ENCODE data around the gene CD82.

Gene CD82

GRCh38 chr11:44620328-44620725, 54.9 kb downstream of the CD82 start:
- peak; percentile 1 for DNase-seq

DNA sequence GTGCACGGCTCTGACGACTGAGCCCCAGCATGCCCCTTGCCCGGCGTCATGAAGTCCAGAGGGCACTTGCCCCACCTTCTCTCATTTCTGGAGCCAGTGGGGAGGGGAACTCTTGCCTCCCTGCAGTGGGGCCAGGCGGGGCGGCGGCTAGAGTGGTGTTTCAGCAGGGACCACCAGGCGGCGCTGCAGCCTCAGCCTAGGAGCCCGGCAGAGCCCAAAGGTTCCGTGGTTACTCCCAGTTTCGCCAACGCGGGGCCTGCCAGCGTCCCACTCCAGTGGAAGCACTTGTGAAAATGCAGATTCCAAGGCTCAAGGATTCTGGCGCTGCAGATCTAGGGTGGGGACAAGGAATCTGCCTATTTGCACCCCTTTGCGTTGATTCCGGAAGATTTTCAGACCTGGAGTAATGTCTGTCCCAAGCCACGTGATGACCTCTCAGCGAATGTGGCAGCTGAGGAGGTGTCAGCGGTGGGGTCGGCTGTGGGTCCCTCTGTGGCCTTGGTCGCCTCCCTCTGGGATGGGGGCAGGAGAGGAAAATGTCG, 55.7 kb downstream of the CD82 start:
- DNase-seq: peak; percentile 68

- peak; percentile 0 for DNase-seq
These were observed 56.3 kb downstream of the CD82 start for GRCh38 chr11:44621784-44622183.

- peak; percentile 1 for DNase-seq
These were observed 56.8 kb downstream of the CD82 start for GRCh38 chr11:44622190-44622650.

DNA sequence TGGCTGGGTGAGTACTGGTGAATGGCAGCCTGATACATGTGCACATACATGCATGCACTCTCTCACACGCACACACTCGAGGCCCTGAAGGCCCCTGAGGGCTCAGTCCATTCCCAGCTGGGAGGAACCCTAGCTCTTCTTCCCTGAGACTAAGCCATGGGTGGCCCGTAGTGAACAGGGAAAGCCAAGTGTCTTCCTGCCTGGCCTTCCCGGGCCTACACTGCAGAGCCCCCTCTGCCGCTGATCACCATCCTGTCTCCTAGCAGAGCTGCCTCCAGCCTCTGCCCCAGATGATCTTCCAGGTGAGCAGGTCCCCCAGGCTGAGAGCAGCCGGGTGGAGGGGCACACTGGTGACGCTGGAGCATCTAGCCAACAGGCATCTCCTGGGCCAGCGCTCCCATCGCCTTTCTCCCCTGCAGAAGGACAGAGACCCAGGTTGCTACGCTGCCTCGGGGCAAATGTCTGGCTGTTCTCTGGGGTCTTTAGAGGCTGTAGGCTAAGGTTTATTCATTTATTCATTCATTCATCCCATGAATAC, 57.3 kb downstream of the CD82 start:
- DNase-seq: no peak

DNA sequence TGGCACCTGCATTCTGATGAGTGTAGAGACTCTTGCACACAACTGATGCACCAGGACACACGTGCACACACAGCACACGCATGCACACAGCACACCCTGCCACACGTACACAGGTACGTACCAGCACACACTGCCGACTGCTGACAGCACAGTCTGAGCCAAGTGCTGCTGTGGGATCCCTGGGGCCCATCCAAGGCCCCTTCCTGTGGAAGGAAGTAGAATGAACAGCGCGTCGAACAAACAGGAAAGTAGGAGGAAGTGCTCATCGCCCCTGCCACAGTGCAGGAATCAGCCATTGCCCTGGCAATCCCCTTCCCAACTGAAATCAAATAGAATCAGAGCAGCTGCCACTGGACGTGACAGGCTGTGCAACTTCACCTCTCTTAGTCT, 57.9 kb downstream of the CD82 start:
- no peak for DNase-seq

DNA sequence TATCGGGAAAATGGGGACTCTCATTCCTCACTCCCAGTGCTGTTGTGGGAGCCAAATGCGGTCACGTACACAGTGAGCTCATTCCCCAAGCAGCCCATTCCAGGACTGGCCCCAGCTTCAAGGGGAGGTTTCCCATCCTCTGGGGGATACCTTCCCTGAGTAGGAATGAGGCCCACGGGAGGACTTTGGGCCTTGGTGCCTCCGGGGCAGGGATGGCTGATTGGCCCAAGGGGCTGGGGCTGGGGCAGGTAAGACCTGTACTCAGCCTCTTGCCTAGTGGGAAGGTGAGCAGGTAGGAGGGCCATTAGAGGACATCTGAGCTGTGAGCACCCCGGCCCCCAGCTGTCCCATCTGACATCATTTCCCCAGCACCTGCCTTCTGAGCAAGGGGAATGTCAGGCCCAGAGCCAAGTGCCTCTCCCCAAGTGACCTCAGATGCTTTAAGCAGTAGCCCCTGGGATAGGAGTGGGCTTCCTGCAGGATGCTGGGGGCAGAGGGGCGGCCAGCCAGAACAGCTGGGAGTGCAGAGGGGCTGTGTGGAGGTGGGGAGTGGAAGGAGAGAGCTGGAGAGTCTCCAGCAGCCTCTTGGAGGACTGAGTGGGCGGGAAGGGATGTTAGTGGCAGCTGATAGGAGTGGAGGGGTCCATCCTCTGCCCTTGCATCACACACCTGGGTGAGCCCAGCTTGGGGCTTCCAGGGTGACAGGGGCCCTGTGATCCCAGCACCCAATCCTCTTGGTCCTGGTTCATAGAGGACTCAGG, 58.4 kb downstream of the CD82 start:
- no peak for DNase-seq

DNA sequence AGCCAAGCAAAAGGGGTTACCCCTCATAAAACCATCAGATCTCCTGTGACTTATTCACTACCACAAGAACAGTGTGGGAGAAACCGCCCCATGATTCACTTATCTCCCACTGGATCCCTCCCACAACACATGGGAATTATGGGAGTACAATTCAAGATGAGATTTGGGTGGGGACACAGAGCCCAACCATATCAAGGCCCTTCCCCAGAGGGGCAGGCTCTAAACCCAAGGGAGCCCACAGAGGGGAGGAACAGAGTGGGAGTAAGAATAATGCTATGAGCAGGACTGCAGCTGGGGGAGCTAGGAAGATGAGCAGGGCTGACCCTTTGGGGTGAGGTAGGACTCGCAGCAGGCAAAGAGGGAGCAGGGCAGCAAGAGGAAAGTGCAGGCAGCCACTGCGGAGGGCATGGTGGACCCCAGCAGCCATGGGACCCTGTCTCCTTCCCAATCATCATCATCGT, 59.3 kb downstream of the CD82 start:
- no peak for DNase-seq

DNA sequence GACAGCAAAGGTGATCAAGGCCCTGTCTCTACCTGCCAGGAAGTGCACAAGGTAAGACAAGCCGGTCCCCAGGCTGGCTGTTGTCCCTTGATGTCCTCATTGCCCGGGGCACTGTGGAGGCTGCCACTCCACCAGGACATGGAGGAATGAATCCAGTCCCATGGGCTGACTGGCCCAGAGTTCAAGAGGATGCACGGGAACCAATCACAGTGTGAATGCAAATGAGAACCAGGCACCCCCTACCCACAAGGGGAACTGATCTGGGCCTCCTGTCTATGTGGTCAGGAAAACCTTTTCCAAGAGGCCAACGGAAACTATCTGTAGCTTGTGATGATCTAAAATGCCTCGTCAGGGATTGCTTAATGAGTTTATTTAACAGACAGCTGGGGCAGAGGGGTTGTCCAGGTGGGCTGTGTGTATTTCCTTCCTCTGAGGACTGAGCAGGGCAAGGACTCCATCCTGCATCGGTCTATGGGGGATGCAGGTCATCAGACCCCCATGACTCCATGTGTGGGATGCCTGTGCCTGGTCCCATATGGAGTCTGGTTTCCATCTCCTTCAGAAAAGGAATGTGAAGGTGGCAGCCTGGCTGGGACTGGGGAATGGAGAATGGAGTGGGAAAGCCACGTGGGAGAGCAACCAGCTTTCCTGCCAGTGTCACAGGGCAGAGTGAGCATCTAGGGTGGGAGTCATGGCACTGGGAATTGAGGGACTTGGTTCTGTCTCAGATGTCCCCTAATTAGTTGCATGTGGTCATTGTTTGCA, 60.5 kb downstream of the CD82 start:
- DNase-seq: no peak

- DNase-seq: no peak
These were observed 61.2 kb downstream of the CD82 start for GRCh38 chr11:44626645-44627044.

DNA sequence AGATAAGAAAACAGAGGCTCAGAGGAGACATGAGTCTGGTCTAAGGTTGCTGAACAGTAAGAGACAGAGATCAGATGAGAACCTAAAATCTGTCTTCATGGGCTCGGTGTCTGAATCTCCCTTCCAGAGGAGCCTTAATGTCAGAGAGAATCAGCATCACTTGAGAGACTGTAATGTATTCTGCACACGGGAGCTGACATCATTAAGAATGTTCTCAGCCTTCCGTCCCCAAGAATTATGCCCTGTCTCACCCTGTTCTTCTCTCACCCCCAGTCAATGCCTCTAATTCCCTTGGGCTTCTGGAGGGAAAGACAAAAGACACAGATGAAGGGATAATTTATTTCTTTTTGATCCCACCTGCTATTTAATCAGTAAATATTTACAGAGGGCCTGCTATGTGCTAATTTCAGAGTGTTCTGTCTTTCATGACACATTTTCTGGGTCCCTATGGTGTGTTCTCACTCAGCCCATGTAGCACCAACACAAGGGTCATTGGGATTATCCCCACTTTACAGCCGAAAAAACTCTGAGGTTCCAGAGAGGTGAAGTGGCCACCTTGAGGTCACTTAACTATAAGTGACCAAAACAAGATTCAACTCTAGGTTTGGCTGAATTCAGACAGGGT, 61.8 kb downstream of the CD82 start:
- no peak for DNase-seq

DNA sequence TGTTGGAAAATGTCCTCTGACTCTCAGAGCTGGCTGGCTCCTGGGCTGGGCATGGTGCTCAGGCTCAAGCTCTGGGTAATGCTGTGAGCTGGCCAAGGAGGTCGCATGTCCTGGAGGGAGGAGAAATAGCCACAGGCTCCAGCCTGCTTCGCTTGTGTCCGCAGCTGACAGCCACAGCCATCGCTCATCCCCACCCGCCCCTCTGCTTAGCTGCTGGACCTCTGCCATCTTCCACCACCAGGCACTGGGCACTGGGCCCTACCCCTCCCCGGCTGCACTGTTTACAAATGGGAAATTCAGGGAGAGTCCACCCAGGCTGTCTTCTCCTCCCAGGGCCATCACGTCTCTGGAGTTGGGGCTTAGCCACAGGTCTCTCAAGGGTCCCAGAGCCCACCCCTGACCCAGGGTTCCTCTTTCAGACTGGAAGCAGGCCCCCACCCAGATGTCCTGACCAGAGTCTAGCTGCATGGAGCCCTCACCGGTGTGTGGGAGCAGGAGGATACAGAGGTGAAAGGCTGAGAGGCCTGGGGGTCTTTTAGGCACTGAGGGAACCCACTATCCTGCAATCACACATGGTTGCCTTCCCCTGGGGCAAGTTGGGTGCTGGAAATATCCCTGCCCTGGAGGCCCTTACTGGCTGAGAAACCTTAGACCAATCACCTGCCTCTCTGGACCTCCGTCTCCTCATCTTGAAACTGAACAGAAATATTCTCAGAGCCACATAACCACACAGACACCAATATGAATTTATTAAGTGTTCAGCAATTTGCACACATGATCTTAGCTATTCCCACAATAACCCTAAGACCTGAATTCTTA, 62.7 kb downstream of the CD82 start:
- no peak for DNase-seq

DNA sequence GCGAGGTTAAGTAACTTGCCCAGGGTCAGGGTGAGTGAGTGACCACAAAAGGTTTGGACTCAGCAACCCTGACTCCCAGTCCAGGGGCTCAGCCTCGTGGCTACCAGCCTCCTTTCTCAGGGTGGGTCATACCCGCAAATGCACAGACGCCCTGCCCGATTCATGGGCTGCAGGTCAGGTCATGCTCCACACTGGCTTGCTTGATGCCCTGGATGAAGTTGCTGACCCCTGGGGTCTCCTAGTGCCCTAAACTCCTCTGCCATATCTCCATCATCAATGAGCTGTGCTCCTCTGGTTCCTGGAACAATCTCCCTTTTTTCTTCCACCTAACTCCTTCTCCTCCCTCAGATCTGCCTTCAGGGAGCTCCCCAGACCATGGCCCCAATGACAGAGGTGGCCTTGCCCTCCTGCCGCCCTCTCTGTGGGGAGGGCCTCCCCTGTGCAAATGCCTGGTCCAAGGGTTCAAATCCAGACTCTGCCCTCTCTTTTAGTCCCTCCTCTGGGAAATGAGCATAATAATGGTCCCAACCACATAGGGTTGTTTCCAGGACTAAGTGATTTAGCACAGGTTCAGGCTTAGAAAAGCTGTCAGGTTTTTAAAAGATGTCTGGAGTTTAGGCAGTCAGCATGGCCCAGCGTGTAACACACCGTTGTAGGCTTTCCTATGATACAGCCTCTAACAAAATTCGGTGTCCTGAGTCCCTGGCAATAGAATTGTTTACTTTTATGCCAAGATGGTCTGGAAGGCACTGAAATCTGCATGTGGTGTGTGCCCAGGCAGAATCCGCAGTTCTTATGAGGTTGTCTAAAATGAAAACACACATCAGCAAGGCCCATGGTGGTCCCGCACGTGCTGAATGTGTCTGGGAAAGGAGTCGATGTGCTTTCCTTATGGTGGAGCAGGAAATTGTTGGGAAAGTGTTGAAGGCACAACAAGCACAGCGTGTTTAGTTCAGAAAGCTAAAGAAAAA, 63.6 kb downstream of the CD82 start:
- DNase-seq: no peak

GRCh38 chr11:44629732-44630345, 64.4 kb downstream of the CD82 start:
- no peak for DNase-seq

GRCh38 chr11:44630511-44631210, 65.2 kb downstream of the CD82 start:
- DNase-seq: no peak

DNA sequence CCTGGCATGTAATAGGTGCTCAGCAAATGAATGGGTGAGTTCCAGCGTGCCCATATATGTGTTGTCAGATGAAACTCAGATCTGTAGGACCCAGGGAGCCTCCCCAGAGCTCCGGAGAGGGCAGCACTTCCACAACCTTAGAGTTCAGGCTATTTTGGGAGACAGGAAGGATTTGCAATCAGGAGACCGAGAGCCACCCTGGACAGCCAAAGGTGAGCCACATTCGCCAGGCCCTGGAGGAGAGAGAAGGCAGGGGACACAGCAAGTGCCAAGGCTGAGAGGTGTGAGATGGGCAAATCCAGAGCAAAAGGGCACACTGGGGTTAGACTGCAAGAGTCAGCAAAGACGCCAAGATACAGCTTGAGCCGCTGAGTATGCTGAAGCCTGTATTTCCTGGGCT, 66.4 kb downstream of the CD82 start:
- no peak for DNase-seq

- DNase-seq: peak; percentile 58
These were observed 67.1 kb downstream of the CD82 start for GRCh38 chr11:44632466-44633123.

DNA sequence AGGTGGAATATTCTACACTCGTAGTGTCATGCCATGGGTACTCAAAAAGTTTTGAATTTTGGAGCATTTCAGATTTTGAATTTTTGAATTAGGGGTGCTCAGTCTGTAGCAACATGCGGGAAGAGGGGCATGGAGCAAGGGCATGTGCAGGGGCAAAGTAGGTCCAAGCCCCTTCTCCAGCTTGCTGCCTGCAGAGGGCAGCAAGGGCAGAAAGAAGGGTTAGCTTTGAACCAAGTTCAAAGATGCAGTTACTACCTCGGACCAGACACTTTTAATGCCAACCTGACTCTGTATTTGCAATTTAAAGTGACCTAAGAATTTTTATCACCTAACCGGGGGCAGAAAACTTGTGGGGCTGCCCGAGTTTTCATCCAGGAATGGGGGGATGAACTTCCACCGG, 68.2 kb downstream of the CD82 start:
- no peak for DNase-seq
